GM21447 (cell line): ENCODE results near the gene MON1B.
"Not testable (repeated sequence)": the region's sequence is repeated elsewhere in the genome, so short reads cannot be mapped to it uniquely, and the experiment has no call there.

Experiments
- ATAC-seq: cut with Tn5 transposase; IDR thresholded peaks from one replicate; pipeline ENCODE4 v1.9.1; 2021; ENCODE audit not compliant: unreplicated experiment

Gene MON1B

GRCh38 chr16:77238593-77238992 lies 47.6 kb downstream of the MON1B start:
- ATAC-seq = no peak

DNA sequence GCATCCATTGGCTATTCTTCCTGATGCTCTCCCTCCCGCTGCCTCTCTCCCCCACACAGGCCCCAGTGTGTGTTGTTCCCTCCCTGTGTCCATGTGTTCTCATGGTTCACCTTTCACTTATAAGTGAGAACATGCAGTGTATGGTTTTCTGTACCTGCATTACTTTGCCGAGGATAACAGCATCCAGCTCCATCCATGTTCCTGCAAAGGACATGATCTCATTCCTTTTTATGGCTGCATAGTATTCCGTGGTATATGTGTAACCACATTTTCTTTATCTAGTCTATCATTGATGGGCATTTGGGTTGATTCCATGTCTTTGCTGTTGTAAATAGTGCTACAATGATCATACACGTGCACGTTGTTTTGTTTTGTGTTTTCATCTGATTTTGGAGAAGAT lies 51.5 kb downstream of the MON1B start:
- ATAC-seq = not testable (repeated sequence)

GRCh38 chr16:77246150-77246549 lies 55.2 kb downstream of the MON1B start:
- no peak for ATAC-seq

GRCh38 chr16:77250400-77250799 lies 59.4 kb downstream of the MON1B start:
- ATAC-seq = no peak
